GM10266 (cell line): ENCODE results near the gene ARMC9.

Experiments used
- DNase-seq: peaks from one replicate; pipeline ENCODE4 v3.0.0; 2012; ENCODE audit errors: extremely low spot score
- TF ChIP-seq, protein P1 (sequence below): IDR thresholded peaks from 2 replicates; pipeline ENCODE4 v1.5.1; 2012; ENCODE audit warnings: mild to moderate bottlenecking, low read depth; ENCODE audit not compliant: control insufficient read depth, insufficient read depth; ENCODE audit errors: missing control alignments

Gene ARMC9

DNA sequence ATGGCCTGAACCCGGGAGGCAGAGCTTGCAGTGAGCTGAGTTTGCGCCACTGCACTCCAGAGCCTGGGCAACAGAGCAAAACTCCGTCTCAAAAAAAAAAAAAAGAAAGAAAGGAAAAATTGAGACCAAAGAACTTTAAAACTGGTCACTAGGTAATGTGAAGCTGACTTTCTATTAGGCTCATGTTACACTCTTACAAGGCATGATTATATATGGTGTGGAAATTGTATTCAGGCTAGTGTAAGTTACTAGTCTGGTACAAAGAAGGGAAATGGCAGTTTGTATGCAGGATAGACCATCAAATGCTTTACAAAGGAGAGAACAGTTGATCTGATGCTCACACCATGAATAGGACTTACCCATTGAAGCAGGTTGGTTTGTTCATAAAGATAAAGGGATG is 35.4 kb upstream of the ARMC9 start:
- no peak for DNase-seq
- TF ChIP-seq, protein P1, sequence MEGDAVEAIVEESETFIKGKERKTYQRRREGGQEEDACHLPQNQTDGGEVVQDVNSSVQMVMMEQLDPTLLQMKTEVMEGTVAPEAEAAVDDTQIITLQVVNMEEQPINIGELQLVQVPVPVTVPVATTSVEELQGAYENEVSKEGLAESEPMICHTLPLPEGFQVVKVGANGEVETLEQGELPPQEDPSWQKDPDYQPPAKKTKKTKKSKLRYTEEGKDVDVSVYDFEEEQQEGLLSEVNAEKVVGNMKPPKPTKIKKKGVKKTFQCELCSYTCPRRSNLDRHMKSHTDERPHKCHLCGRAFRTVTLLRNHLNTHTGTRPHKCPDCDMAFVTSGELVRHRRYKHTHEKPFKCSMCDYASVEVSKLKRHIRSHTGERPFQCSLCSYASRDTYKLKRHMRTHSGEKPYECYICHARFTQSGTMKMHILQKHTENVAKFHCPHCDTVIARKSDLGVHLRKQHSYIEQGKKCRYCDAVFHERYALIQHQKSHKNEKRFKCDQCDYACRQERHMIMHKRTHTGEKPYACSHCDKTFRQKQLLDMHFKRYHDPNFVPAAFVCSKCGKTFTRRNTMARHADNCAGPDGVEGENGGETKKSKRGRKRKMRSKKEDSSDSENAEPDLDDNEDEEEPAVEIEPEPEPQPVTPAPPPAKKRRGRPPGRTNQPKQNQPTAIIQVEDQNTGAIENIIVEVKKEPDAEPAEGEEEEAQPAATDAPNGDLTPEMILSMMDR: no peak

DNA sequence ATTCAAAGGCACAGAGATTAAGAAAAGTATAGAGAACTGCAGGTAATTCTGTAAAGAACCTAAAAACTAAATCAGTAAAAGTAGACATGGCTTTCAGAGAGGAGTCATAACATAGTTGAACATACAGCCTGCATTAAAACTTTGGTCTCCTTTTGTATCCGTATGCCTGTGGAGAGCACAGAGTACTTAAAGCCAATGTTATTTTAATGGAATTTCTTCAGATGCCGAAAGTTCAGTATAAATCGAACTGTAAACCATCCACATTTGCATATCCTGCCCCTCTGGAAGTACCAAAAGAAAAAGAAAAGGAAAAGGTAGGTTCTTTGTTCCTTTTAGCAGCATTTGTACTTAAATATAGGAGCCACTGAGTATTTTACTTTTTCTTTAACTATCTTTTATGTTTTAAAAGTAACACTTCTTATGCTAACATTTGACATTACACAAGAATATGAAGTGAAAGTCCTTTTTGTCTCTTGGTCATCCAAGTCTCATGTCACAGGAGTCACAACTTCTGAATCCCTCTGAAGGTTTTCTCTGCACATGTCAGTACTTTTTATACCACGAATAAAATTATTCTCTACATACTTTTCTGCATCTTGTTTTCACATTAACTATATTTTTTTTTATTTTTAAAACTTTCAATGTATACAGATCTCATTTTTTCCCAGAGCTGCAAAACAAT is 34.9 kb upstream of the ARMC9 start:
- TF ChIP-seq, protein P1: no peak
- DNase-seq: no peak

DNA sequence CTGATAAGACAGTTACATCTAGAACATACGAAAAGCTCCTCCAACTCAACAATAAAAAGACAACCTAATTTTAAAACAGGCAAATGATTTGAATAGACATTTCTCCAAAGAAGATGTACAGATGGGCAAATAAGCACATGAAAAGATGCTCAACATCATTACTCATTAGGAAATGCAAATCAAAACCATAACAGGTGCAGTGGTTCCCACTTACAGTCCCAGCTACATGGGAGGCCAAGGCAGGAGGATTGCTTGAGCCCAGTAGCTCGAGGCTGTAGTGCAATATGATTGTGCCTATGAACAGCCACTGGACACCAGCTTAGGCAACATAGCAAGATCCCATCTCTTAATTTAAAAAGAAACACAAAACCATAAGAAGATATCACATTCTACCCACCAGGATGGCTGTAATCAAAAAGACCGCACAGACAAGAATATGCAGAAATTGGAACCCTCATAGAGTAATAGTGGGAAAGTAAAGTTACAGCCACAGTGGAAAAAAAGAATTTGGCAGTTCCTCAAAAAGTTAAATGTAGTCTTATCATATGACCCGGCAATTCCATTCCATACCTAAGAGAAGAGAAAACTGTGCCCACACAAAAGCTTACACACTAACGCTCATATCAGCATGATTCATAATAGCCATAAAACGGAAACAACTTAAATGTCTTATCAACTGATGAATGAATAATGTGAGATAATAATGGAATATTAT is 30.5 kb upstream of the ARMC9 start:
- no peak for DNase-seq
- TF ChIP-seq, protein P1: no peak

DNA sequence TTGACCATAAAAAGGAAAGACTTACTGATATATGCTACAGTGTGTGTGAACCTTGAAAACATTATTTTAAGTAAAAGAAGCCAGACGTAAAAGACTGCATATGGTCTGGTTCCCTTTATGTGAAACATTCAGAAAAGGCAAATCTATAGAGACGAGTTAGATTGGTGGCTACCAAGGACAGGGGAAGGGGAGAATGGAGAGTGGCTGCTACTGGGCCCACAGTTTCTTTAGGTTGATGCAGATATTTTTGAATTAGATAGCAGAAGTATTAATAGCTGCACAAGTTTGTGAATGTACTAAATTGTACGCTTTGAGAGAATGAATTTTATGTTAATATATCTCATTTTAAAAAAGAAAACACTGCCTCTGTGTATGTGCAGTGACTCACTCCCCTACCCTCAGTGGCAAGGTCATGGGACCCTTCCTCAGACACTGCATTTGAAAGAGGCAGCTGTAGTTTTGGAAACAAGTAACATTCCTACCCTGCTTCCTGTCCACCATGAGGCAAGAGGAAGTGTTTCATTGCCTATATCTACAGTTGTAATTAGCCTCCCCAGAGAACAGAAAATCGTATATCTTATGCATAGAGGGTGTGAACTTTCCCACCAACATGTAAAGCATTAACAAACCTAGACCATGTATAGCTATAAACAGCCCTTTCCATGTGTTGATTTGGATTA is 29.8 kb upstream of the ARMC9 start:
- DNase-seq: no peak
- TF ChIP-seq, protein P1: no peak

DNA sequence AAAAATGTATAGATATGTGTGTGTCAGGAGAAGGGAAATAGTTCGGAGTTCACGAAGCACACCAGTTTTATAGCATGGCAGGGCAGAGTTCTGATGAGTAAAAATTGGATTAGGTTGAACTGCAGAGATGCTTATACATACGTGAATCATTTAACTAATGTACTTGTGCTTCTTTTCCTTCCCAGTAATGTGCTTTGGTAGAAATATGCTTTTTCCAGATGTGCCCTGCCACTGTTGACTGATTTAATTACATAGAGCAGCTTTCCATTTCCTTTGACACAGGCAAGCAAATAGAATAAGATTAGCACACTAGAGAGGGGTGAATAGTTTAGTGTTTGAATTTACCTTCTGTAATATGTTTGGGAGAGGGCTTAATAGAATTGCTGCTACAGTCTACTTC is 28.9 kb upstream of the ARMC9 start:
- TF ChIP-seq, protein P1: no peak
- DNase-seq: no peak

DNA sequence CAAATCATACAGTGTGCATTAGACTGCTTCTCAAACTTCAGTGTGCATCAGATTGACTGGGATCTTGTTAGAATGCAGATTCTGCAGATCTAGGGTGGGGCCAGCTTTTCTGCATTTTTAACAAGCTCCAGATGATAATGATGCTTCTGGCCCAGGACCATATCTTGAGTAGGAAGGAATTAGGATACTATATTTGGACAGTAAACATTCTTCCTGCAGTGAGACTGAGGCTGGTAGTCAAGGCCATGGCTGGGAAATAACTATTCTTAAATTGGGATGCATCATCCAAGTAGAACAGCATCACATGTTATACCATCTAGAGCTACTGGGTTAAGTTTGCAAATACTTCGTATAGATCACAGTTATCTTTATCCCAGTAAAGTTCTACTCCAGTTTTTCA is 28.4 kb upstream of the ARMC9 start:
- TF ChIP-seq, protein P1: no peak
- no peak for DNase-seq

DNA sequence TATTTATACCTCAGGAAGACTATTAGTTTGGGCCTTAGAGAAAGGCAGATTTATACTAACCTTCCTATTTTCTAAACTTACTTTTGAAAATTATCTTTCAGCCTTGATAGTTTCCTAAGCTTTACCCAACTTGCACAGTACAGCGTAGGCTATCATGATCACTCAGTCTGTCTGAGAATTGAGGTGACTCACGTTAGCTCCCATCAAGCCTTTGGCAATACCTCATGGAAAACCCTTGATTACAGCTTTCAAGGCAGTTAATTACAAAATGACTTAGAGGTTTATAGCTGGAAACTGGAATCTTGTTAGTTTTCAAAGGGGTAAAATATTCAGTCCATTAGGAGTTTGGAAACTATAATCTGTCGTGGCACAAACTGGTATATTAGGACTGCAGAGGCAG is 26.4 kb upstream of the ARMC9 start:
- TF ChIP-seq, protein P1: no peak
- no peak for DNase-seq
